Measurements from ENCODE around the gene FAXC.

FAXC gene

GRCh38 chr6:99349171-99350141, at the start of gene FAXC:
TSS of gene FAXC (minus strand) at chr6:99349674. CDS start at chr6:99349372, 302 bp downstream.
- peak; percentile 83 for DNase-seq

GRCh38 chr6:99397287-99397686, 47.8 kb upstream of the FAXC start:
- DNase-seq = no peak

GRCh38 chr6:99393698-99394531, 44.4 kb upstream of the FAXC start, which contains the start of gene COQ3:
TSS of gene COQ3 (minus strand) at chr6:99394195. CDS start at chr6:99394179, 16 bp downstream.
- peak; percentile 84 for DNase-seq

- no peak for DNase-seq
These were observed 43.9 kb upstream of the FAXC start for GRCh38 chr6:99393366-99393697.

GRCh38 chr6:99390896-99391295, 41.4 kb upstream of the FAXC start:
- no peak for DNase-seq

GRCh38 chr6:99384507-99384906, 35.0 kb upstream of the FAXC start:
- no peak for DNase-seq

GRCh38 chr6:99378636-99379035, 29.2 kb upstream of the FAXC start:
- DNase-seq = no peak

GRCh38 chr6:99369533-99369932, 20.1 kb upstream of the FAXC start:
- DNase-seq = no peak

- DNase-seq = no peak
These were observed 17.4 kb upstream of the FAXC start for GRCh38 chr6:99366852-99367251.

- DNase-seq = no peak
These were observed 14.6 kb upstream of the FAXC start for GRCh38 chr6:99364026-99364425.

- DNase-seq = no peak
These were observed 13.3 kb upstream of the FAXC start for GRCh38 chr6:99362678-99363268.

GRCh38 chr6:99359800-99360199, 10.3 kb upstream of the FAXC start:
- DNase-seq = no peak

- DNase-seq = no peak
These were observed 7.2 kb upstream of the FAXC start for GRCh38 chr6:99356641-99357040.

- no peak for DNase-seq
These were observed 5.5 kb upstream of the FAXC start for GRCh38 chr6:99354983-99355382.

GRCh38 chr6:99353126-99353525, 3.7 kb upstream of the FAXC start:
- no peak for DNase-seq

- peak; percentile 23 for DNase-seq
These were observed 1.1 kb upstream of the FAXC start for GRCh38 chr6:99350573-99350972.

GRCh38 chr6:99348288-99349170, 945 bp downstream of the FAXC start:
- no peak for DNase-seq

GRCh38 chr6:99347804-99348203, 1.7 kb downstream of the FAXC start:
- DNase-seq = no peak

GRCh38 chr6:99346595-99346994, 2.9 kb downstream of the FAXC start:
- DNase-seq = no peak

GRCh38 chr6:99345164-99345563, 4.3 kb downstream of the FAXC start:
- no peak for DNase-seq

GRCh38 chr6:99344289-99344688, 5.2 kb downstream of the FAXC start:
- peak; percentile 34 for DNase-seq

- peak; percentile 62 for DNase-seq
These were observed 7.5 kb downstream of the FAXC start for GRCh38 chr6:99341862-99342455.

All from DMS53 (cell line).